ENCODE results near the gene AFTPH. TPM values are rescaled to one million over a fixed set of nuclear protein-coding genes. Genes with fewer than 3 reads are reported as not detected.

The AFTPH gene
- total RNA-seq, 1 donor from 2014 or later = 16.0 TPM

- TF ChIP-seq CTCF (IDR thresholded peaks at IDR 0.05; ENCODE audit: insufficient read depth, low read depth, low read length) = no peak
- no peak for TF ChIP-seq EZH2 (IDR thresholded peaks at IDR 0.05; ENCODE audit: insufficient read depth, low read length)
- Mint-ChIP-seq H3K36me3 (ENCODE audit: low read depth, unreplicated experiment) (no peaks in the 10 kb centered on the region), H3K4me1 (ENCODE audit: low read depth, unreplicated experiment) (no peaks in the 10 kb centered on the region), H3K9me3 (ENCODE audit: unreplicated experiment) (peaks cover 3% of the 10 kb centered on the region), H3K4me3 (ENCODE audit: unreplicated experiment) (no peak overlapping the region), H3K27ac (ENCODE audit: unreplicated experiment) (no peak overlapping the region), H3K27me3 (ENCODE audit: low read depth, unreplicated experiment) (peaks cover 2% of the 10 kb centered on the region)
- no peaks in the 10 kb centered on the region for H3K79me2 ChIP-seq (ENCODE audit: insufficient read depth, low read length)
- H3K4me1 ChIP-seq (ENCODE audit: insufficient read depth, low read length) = no peaks in the 10 kb centered on the region
- H3K36me3 ChIP-seq (ENCODE audit: insufficient read depth, low read length) = no peaks in the 10 kb centered on the region
- no peak overlapping the region for H3K4me2 ChIP-seq (ENCODE audit: low read length)
- H2AFZ ChIP-seq (ENCODE audit: low read depth, low read length) = no peak overlapping the region
- no peak for DNase-seq (ENCODE audit: low read depth)
- no peak overlapping the region for H3K27ac ChIP-seq (ENCODE audit: low read depth, low read length)
- H4K20me1 ChIP-seq (ENCODE audit: insufficient read depth, low read length) = no peaks in the 10 kb centered on the region
- peaks cover 52% of the 10 kb centered on the region for H3K27me3 ChIP-seq (ENCODE audit: insufficient read depth, low read length)
- FAIRE-seq = no peak
- no peaks in the 10 kb centered on the region for H3K9me3 ChIP-seq (ENCODE audit: insufficient read depth, low read depth, low read length)
- H3K4me3 ChIP-seq (ENCODE audit: insufficient read depth, low read depth, low read length) = no peak overlapping the region
- H3K9ac ChIP-seq (ENCODE audit: low read length) = no peak overlapping the region
Measured at GRCh38 chr2:64515086-64515485, 9.0 kb upstream of the AFTPH start.

GRCh38 chr2:64516651-64517510, 7.2 kb upstream of the AFTPH start:
- Histone ChIP-seq H3K36me3 (ENCODE audit: insufficient read depth, low read length) (no peaks in the 10 kb centered on the region), H3K4me3 (ENCODE audit: insufficient read depth, low read depth, low read length) (no peak overlapping the region), H2AFZ (ENCODE audit: low read depth, low read length) (no peak overlapping the region), H3K27me3 (ENCODE audit: insufficient read depth, low read length) (peaks cover 55% of the 10 kb centered on the region), H4K20me1 (ENCODE audit: insufficient read depth, low read length) (no peaks in the 10 kb centered on the region), H3K9ac (ENCODE audit: low read length) (no peak overlapping the region), H3K4me1 (ENCODE audit: insufficient read depth, low read length) (no peaks in the 10 kb centered on the region), H3K9me3 (ENCODE audit: insufficient read depth, low read depth, low read length) (no peaks in the 10 kb centered on the region), H3K4me2 (ENCODE audit: low read length) (no peak overlapping the region), H3K79me2 (ENCODE audit: insufficient read depth, low read length) (no peaks in the 10 kb centered on the region), H3K27ac (ENCODE audit: low read depth, low read length) (no peak overlapping the region)
- Mint-ChIP-seq H3K27ac (ENCODE audit: unreplicated experiment) (no peak overlapping the region), H3K9me3 (ENCODE audit: unreplicated experiment) (peaks cover 3% of the 10 kb centered on the region), H3K4me1 (ENCODE audit: low read depth, unreplicated experiment) (no peaks in the 10 kb centered on the region), H3K36me3 (ENCODE audit: low read depth, unreplicated experiment) (no peaks in the 10 kb centered on the region), H3K4me3 (ENCODE audit: unreplicated experiment) (no peak overlapping the region), H3K27me3 (ENCODE audit: low read depth, unreplicated experiment) (peaks cover 2% of the 10 kb centered on the region)
- DNase-seq (ENCODE audit: low read depth) (no peak), FAIRE-seq (no peak)
- TF ChIP-seq EZH2 (IDR thresholded peaks at IDR 0.05; ENCODE audit: insufficient read depth, low read length) = no peak
- TF ChIP-seq CTCF (IDR thresholded peaks at IDR 0.05; ENCODE audit: insufficient read depth, low read depth, low read length) = no peak

- Histone ChIP-seq H3K4me3 (ENCODE audit: insufficient read depth, low read depth, low read length) (no peak overlapping the region), H3K4me2 (ENCODE audit: low read length) (no peak overlapping the region), H3K79me2 (ENCODE audit: insufficient read depth, low read length) (no peaks in the 10 kb centered on the region), H3K4me1 (ENCODE audit: insufficient read depth, low read length) (no peaks in the 10 kb centered on the region), H3K36me3 (ENCODE audit: insufficient read depth, low read length) (no peaks in the 10 kb centered on the region), H3K9me3 (ENCODE audit: insufficient read depth, low read depth, low read length) (no peaks in the 10 kb centered on the region), H3K27me3 (ENCODE audit: insufficient read depth, low read length) (peaks cover 55% of the 10 kb centered on the region), H4K20me1 (ENCODE audit: insufficient read depth, low read length) (no peaks in the 10 kb centered on the region), H3K27ac (ENCODE audit: low read depth, low read length) (no peak overlapping the region), H2AFZ (ENCODE audit: low read depth, low read length) (no peak overlapping the region), H3K9ac (ENCODE audit: low read length) (no peak overlapping the region)
- FAIRE-seq = no peak
- no peak for DNase-seq (ENCODE audit: low read depth)
- Mint-ChIP-seq H3K4me1 (ENCODE audit: low read depth, unreplicated experiment) (no peaks in the 10 kb centered on the region), H3K27ac (ENCODE audit: unreplicated experiment) (no peak overlapping the region), H3K9me3 (ENCODE audit: unreplicated experiment) (peaks cover 3% of the 10 kb centered on the region), H3K36me3 (ENCODE audit: low read depth, unreplicated experiment) (no peaks in the 10 kb centered on the region), H3K27me3 (ENCODE audit: low read depth, unreplicated experiment) (peaks cover 2% of the 10 kb centered on the region), H3K4me3 (ENCODE audit: unreplicated experiment) (no peak overlapping the region)
- TF ChIP-seq EZH2 (IDR thresholded peaks at IDR 0.05; ENCODE audit: insufficient read depth, low read length) = no peak
- TF ChIP-seq CTCF (IDR thresholded peaks at IDR 0.05; ENCODE audit: insufficient read depth, low read depth, low read length) = no peak
Measured at GRCh38 chr2:64517511-64517884, 6.6 kb upstream of the AFTPH start.

Measured in astrocyte (in vitro differentiated cells and primary cell).